Suppressor macrophage treated with lipopolysaccharide for 4 hours (primary cell): ENCODE data around the gene P2RX3.
"Not testable (repeated sequence)": the region's sequence is repeated elsewhere in the genome, so short reads cannot be mapped to it uniquely, and the experiment has no call there.

Source experiments
- DNase-seq: peaks from one replicate; pipeline ENCODE4 v3.0.0-alpha.2; 2020

The P2RX3 gene

DNA sequence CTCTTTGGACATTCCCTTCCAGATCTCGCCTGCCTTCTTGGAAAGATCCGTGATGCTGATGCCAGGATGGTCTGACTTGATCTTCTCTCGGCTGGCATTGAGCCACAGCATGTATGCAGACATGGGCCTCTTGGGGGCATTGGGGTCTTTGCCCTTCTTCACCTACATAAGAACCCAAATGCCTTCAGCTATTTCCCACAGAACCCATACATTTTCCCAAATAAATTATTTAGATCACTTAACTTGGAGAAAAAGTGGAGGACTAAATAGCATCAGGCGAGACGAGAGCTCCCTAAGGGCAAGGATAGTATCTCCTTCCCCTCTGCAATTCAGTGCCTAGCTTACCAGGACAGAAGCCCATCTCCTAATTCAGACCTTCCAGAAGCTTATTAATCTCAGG is 10.4 kb upstream of the P2RX3 start:
- no peak for DNase-seq

DNA sequence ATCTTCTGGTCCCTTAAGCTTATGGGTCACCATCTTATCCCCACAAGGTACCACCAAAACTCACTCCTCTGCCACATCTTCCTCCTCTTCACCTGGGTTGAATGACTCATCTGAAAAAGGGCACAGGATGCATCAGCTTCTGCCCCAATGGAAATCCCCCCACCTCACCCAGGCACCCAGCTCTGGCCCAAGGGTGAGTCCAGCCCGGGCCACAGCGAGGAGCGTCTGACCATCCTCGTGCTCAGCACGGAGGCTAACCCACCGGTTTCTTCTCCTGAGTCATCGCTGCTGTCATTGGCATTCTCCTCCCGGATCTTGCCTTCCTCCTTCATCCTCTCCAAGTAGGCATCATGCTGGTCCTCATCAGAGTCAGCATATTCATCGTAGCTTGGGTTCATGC is 8.1 kb upstream of the P2RX3 start:
- DNase-seq = no peak

DNA sequence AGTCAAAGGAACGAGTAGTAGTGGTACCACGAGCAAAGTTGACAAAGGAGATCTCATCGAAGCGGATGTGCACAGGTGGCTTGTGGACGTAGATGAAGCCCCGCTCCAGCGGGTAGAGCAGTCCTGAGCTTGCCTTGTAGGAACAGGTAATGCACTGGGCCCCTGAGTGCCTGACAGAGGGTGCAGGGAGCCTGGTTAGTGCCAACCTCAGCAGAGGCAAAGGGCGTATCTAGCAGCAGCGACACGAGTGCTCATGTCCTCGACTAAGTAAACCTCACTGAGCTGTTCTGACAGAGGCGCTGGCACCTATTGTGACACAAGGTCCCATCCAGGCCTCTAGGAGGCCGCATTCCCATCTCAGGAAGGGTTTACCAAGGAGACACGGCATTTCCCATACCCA is 6.4 kb upstream of the P2RX3 start:
- no peak for DNase-seq

DNA sequence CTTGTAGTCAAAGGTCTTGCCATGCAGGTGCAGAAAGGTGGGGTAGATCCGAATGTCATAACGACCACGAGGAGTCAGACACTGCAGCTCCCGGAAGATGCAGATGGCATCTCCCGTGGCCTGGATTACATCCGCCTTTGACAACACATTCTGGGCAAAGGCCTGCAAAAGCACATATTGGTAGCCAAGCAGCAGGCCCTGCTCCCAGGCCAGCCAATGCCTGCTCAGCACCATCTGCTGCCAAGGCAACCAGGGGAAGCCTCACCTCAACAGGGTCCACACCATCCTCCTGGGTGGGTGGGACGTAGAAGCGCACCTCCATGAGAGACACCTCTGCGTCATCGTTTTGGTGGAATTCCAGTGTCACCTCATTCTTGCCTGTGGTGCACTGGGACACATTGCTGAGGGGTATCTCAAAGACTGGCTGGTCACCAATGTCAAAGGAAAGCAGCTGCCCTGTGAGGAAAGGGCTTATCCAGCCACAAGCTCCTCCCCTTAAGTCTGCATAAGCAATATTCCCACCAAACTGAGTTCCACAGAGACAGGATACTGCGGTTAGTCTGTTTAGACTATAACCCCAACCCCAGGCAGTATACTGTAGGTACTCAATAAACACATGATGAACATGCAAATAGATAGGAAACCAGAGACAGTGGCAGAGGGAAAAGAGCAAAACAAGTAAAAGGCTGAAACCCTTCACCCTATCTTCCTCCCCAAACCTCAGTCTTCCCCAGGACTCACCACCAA is 5.3 kb upstream of the P2RX3 start:
- no peak for DNase-seq

DNA sequence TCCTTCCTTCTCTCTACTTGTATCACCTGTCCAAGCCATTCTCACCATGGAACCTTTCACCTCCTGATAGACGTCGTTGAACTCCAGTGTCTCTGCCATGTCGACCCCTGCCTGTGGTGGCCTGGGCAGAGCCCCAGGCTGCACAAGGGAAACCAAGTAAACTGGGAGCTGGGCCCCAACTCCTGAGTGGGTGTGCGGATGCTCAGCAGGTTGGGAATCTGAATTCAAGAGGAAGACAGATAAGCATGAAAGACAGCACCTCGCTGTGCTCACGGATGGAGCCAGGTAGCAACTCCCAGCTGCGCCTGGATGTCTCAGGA is 3.2 kb upstream of the P2RX3 start:
- no peak for DNase-seq

DNA sequence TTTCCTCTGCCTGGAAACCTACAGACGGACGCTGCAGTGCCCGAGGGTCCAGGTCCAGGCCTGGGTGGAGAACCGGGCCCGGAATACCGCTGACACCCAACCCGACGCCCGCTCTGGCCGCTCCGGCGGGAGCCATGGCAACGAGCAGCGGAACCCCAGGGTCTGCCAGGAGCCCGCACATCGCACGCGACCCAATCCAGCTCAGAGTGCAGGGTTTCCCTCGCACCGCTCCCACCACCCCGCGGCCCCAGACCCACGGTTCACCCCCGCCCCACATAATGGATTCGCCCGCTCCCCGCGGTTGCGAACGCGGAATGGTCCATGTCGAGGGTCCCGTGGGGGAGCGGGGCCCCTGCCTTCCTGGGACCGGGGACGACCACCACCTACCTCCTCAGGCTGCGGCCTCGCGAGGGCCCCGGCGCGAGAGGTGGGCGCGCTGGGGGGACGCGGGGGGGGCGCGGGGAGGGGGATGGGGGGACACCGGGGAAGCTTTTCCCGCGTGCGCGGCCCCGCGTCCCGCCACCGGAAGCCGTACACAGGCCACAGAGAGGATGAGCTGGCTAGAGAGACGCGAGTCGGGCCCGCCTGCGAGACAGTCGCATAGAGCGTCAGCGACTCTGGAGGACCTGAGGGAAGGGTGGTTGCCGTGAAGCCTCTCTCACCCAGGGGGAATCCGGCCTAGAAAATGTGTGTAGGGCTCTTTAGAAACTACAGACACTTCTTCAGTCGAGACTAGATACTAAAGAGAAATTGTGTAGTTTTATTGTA is 2.6 kb upstream of the P2RX3 start, which contains the start of gene SSRP1:
SSRP1 (minus strand) TSS at position 550 of the 768 bp plus-strand sequence. CDS start 771 bp downstream, outside the sequence.
- peak; percentile 90 for DNase-seq

DNA sequence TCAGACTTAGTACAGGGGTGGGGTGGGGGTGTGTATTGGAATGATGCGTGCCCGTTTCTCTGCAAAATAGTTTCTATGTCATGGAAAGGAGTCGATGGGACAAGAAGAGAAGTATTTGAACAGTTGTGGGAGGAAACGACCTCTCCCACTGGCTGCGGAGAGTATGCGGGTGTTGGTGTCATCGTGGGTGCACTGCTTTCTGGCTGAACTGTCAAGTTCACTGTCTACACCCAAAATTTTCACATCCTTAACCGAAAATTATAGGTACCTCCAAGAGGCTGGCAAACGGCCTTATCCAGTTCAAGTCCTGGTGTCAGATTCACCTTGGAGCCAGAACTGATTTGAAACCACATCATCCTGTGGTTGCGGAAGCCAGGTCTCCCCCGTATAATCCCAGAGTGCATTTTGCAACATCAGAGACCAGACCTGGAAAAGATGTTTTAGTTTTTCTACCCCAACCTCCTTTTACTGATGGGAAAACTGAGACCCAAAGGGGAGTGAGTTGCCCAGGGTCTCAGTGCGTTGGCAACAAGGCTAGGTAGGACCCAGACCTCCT is 2.0 kb upstream of the P2RX3 start:
- DNase-seq = no peak

DNA sequence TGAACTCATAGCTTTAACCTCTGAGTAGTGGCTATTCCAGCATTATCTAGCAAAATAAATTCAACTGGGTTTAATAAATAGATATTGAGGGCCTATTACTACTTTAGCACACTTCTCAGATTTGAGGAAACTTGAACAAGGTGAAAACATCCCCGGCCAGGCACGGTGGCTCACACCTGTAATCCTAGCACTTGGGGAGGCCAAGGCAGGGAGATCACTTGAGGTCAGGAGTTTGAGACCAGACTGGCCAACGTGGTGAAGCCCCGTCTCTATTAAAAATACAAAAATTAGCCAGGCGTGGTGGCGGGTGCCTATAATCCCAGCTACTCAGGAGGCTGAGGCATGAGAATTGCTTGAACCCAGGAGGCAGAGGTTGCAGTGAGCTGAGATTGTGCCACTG is 1.3 kb upstream of the P2RX3 start:
- DNase-seq = not testable (repeated sequence)

DNA sequence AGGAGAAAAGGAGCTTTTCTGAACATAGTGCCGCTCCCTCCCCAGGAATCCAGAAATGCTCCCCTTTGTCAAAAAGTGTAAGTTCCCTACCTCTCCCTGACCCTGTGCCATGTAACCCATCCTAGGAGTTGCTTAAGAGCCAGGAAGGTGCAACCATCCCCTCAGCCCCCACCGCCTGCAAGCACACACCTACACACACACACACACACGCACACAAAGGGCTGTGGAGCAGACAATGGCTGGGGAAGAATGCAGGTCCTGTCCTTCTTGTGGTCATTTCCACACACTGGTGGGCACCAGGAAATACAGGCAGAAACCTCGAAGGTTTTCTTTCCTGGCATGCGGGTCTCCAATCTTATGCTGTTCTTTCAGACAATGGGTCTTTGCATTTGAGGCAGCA is 1.2 kb downstream of the P2RX3 start:
- DNase-seq = no peak

DNA sequence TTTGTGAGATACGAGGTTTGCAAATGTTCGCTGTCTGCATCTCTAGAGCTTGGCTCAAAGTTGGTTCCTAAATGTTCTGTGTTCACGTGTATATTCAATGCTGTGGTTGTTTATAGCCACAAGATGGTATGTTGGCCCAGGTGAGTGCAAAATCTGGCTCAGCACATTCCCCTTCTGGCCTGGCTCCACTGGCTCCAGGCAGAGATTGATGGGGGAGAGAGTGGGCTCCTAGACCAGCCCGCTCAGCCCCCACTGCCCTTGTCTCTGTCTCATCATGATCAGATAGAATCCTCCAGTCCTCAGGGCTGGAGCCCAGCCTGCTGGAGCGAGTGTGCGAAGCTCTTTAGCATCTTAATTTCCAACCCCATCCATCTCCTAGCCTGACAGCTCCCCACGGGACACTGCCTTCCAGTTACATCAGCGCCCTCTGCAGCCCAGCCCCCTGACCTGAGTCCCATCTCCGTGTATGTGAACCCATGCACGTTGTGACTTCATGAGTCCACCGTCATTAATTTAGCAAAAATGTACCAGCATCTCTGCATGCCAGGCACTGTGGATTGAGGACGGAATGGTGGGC is 2.0 kb downstream of the P2RX3 start:
- DNase-seq = no peak

DNA sequence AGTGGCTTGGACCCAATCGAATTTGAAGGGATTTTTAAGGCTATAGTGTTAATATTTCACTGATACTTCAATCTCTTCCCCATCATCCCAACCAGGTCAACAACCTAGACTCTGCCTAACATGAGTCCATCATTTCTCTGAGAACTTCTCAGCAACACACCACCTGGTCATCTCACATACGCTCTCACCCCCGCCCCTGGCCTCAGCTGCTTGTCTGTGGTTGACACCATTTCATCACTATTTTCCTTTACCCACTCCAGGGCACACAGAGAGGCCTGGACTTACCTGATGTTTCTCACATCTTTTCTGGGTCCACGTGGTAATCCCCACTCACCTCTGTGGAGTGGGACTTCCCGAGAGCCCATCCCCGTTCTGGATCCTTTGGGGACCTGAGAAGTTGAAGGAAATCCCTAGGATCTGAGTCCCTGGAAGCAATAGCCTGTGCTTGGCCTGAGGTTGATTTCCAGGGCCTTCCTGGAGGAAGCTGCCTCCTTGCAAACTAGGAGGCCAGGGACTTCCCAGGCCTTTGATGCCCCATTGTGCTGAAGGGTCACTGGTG is 3.2 kb downstream of the P2RX3 start:
- no peak for DNase-seq

DNA sequence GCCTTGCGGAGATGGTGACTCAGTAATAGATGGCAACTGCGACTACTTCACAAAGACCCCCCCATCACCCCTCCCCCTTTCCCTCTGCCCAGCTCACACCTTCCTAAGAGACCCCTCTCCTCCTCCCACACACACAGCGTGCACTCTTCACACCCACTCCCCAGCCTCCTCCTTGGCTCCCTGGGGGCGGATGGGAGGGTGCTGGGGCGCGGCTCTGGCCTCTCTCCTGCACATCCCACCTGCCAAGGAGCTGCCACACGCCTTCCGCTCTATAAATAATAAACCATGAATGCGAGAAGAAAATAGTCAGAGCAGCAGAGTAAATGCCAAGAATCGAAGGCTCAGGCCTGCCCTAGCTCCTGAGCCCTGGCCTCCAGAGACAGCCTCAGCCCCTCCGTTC is 4.5 kb downstream of the P2RX3 start:
- no peak for DNase-seq

DNA sequence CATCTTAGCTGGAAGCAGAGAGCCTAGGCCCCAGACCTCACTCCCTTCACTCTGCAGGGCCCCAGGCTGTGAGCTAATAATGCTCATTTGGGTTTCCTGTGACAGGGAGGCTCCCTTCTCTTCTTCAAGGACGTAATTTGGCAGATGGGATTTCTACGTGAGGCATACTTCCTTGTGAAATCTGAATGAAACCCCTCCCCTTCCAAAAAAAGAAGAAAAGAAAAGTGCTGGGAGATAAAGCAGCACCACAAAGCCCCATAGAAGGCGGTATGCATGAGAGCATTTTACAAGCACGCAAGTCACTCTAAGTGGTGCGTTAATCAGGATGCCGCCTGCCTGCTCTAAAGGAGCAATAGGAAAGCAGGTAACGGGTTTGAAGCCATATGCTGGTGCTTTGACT is 5.7 kb downstream of the P2RX3 start:
- DNase-seq = no peak

DNA sequence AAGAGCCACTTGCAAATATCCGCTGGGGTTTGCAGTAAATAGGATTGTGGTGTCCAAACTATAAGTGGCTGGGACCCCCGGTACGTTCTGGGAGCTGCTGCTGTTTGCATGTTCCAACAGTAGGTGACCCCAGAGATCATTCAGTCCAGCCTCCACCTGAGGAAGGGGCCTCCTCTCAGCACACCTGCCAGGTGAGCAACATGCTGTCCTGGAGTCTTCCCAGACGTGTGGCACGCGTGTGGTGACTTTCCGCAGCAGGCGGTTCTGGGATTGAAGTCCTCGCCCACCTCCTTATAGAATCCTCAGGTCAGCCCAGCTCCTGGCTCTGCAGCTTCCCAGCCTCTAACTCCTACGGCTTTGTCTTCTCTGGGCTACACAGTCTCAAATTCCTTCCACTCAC is 6.7 kb downstream of the P2RX3 start:
- no peak for DNase-seq

DNA sequence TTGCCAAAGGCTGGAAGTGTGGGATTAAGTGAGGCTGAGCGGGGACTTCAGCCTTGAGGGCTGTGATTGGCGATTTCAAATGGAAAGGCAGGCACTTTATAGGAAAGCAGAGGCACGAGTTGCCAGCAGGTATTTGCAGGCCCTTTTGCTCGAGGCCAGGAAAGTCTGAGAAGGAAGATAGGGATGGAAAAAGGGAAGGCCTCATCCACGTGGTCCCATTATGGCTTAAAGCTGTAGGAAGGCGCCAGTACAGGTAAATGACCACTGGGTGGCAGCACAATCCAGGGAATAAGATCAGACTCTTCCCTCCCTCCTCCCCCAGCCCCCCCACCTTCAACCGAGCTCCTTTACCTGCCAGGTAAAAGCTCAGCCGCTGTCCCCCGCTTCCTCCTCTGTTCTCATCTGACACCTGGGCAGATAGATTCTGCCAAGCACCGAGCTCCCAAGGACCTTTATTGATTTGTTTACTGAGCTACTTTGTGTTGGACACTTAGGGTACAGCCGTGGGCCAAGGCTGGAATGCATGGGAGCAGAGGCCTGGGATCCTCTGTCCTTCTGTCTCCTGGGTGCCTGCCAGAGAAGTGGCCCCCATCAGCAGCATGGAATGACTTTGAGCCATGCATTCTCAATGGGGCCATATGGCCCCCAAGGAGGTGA is 7.5 kb downstream of the P2RX3 start:
- DNase-seq = peak; percentile 80

DNA sequence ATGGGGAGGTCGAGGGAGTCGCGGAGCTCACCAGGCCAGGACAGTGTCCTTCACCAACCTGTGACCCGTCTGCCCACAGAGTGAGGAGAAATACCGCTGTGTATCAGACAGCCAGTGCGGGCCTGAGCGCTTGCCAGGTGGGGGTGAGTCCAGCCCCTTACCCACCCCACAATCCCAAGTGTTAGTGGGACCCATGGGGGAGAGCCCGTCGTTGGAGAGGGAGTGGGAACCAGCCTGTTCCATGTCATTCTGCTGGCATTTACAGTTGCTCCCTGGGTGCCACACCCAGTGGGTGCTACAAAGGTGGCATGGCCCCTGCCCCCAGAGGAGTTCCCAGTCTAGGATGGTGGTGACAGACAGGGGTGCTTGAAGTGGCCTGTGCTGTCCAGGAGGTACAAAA is 9.2 kb downstream of the P2RX3 start:
- DNase-seq = no peak

DNA sequence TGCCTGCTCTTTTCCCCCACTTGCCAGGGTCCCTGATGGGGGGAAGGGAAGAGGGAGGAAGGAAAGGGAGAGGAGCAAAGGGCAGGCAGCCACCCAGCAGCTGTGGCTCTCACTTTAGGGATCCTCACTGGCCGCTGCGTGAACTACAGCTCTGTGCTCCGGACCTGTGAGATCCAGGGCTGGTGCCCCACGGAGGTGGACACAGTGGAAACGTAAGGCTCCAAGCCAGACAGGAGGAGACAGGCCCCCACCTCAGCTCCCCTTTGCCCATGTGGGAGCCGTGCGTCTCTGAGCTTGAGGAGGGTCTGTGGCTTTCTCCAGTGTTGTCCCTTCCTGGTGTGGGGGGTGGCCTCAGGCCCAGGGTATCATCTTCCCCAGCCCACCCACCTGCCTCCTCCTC is 9.9 kb downstream of the P2RX3 start:
- no peak for DNase-seq

DNA sequence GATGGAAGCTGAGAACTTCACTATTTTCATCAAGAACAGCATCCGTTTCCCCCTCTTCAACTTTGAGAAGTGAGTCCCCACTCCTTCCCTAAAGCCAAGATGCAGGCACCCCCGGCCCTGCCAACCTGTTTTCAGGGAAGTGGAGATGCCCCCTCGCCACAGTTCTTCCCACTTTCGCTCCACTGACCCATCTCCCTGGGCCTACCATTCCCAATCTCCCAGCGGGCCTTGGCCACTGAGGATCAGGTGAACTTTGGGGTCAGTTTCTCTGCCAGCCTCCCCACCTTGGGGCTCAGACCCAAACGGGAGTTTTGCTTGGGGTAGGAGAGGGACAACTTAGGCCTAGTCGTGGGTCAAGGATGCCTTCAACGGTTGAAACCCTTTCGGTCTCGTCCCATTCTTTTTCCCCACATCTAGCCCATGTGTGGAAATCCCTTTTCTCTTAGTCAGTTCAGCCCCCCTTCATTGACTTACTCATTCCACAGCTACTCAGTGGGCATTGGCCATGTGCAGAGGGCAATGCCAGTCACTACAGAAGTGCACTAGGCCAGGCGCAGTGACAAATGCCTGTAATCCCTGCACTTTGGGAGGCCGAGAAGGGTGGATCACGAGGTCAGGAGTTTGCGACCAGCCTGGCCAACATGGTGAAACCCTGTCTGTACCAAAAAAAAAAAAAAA is 10.6 kb downstream of the P2RX3 start:
- no peak for DNase-seq

DNA sequence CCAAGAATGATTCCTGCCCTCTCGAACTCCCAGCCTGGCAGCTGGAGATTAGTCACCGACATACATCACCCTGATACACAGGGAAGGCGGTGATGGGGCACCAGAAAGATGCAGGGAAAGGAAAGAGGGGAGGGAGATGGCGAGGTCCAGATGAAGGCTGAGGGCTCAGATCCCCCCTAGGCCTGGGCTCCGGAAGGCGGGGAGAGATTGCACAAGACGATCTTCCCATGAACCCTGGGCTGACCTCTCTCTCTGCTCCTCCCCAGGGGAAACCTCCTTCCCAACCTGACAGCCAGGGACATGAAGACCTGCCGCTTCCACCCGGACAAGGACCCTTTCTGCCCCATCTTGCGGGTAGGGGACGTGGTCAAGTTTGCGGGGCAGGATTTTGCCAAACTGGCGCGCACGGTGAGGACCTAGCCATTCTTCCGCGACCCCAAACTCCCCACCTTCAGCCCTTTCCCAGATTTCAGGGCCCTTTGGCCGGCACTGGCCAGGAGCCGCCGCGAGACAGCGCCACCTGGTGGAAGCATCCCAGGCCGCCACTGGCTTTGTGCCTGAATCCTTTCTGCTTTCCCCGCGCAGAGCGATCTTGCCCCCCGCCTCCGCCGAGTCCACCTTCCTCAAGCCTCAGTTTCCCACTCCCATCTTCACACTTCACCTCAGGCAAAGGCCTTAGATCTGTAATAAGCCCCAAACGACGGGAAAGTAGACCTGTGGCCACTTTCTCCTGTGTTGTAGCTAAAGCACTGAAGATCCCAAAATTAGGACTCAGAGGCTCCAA is 11.5 kb downstream of the P2RX3 start:
- DNase-seq = peak; percentile 69

DNA sequence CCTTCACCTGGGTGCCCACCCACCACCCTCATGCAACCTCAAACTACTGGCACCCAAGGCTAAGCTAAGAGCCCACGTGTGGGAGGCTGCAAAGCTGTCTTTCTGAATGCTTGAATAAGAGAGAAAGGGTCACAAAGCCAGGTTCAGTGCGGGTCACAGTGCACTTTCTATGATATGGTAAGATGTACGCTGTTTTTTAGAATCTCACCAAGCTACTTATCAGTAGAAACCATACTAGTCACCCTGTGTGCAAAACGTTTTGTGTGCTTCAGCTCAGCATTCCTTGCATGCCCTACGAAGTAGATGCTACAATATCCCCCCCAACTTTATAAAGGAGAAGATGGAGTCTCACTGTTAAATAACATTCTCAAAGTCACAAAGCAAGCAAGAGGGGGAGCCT is 14.9 kb downstream of the P2RX3 start:
- DNase-seq = no peak

DNA sequence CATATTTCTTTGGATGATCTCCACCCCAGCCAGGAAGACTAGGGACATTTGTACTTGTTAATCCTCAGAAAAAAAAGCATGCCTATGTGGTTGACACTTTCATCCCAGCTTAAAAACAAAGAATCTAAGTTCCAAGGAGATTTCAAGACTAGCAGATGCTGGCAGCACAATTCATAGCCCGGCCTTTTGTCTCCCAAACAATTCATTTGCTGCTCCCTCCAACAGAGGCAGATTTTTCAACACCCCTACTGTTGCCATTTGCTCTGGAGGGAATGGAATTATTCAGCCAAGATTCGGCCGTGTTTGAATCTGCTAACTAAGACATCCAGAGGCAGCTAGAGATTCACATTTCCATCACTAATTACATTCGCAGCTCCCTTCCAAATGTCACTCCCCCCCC is 15.3 kb downstream of the P2RX3 start:
- DNase-seq = no peak

DNA sequence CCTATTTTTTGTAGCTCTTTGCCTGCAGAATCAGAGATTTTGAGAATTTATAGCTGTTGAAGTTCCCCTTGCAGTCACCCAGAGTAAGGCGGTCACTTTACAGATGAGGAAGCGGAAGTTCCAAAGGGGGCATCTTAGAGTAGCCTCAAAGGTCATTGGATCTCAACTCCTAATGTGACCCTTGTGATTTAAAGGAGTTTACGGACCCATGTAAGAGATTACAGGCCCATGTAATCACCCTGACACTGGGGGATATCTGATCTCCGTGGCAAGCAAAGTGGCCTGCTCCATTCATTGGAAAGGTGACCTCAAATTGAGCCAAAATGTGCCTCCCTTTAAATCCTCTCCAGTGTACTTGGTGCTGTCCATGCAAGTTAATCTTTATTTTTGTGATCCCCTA is 15.7 kb downstream of the P2RX3 start:
- peak; percentile 65 for DNase-seq
